Heart left ventricle (tissue), 16 donors: ENCODE results near the gene LUZP2. TPM values are rescaled to one million over a fixed set of nuclear protein-coding genes. Genes with fewer than 3 reads are reported as not detected.
A peak's percentile ranks its signal among the peaks of the same experiment; 100 is the strongest.

ENCODE experiments used
- ATAC-seq, 4 donors: fragments of 200-7000 bp; cut with Tn5 transposase; one replicate each; pipeline ENCODE4 v1.9.1; 2020 to 2022; ENCODE audit warnings: moderate library complexity in 4 of 4, mild to moderate bottlenecking in 3 of 4, moderate number of reproducible peaks in 1 of 4
- DNase-seq, 5 donors: peaks; one replicate each; pipeline ENCODE4 v3.0.0-alpha.2; 2020
- H3K27ac ChIP-seq, 12 donors: fragments of 200-600 bp; sonication (generic) in 4 of 12; one replicate each; pipeline versions ENCODE4 v1.5.0 to v1.8.0; 2016 to 2022; ENCODE audit warnings: mild to moderate bottlenecking in 2 of 12
- H3K27me3 ChIP-seq, 9 donors: fragments of 200-600 bp; sonication (generic) in 2 of 9; one replicate each; pipeline versions ENCODE4 v1.5.1 to v1.8.0; 2016 to 2022; ENCODE audit warnings: mild to moderate bottlenecking in 3 of 9
- H3K36me3 ChIP-seq, 9 donors: fragments of 200-600 bp; sonication (generic) in 2 of 9; one replicate each; pipeline versions ENCODE4 v1.5.0 to v1.8.0; 2018 to 2022; ENCODE audit warnings: mild to moderate bottlenecking in 2 of 9
- H3K4me1 ChIP-seq, 12 donors: fragments of 200-600 bp; sonication (generic) in 4 of 12; one replicate each; pipeline versions ENCODE4 v1.5.0 to v1.8.0; 2016 to 2022; ENCODE audit warnings: mild to moderate bottlenecking in 3 of 12
- H3K4me3 ChIP-seq, 12 donors: fragments of 200-600 bp; sonication (generic) in 4 of 12; one replicate each; pipeline versions ENCODE4 v1.5.0 to v1.8.0; 2017 to 2022; ENCODE audit warnings: mild to moderate bottlenecking in 9 of 12, moderate library complexity in 4 of 12
- H3K9me3 ChIP-seq, 12 donors: fragments of 200-600 bp; sonication (generic) in 4 of 12; one replicate each; pipeline versions ENCODE4 v1.5.0 to v1.8.0; 2016 to 2022; ENCODE audit warnings: mild to moderate bottlenecking in 1 of 12
- POLR2A ChIP-seq, 2 donors: fragments of 450-650 bp; IDR thresholded peaks; one replicate each; pipeline ENCODE4 v1.6.1; 2017; ENCODE audit warnings: antibody characterized with exemption in 2 of 2, mild to moderate bottlenecking in 2 of 2, moderate library complexity in 2 of 2
- WGBS, 4 donors: extraction: QIAGEN DNeasy Blood & Tissue Kit in 2 of 4; methylation state at CpG; one replicate each; pipeline versions ENCODE4 v1.1.5 to v1.1.7; 2013 to 2018; 5-methylcytosine and 5-hydroxymethylcytosine counted together
- intact Hi-C, 10 donors: fragments of 100-400 bp; cut with DNase I; formaldehyde crosslinking; loops; one replicate each; pipeline versions ENCODE4 v1.11.1 to v1.14.2; 2022
- polyA plus RNA-seq, 2 donors: library from polyadenylated mRNA; stranded (reverse); fragments of 200-250 nt; gene quantifications; one replicate each; pipeline ENCODE4 v1.2.3, GENCODE V29; 2013
- total RNA-seq, 9 donors: library from RNA; depleted of rRNA in 2 of 9; stranded (reverse); fragments of >200 nt in 2 of 9; fragmentation: NEBNext Ultra II Directional in 3 of 9; extraction: Animal tissue kit (Norgen Biotek cat#: 25700) in 3 of 9; gene quantifications; one replicate each; pipeline versions ENCODE4 v1.1.0 to v1.2.4, GENCODE V29; 2016 to 2023
- TF ChIP-seq, protein P1 (sequence below), 12 donors: fragments of 200-600 bp; sonication (generic) in 4 of 12; IDR thresholded peaks; one replicate each; pipeline versions ENCODE4 v1.5.0 to v1.8.0; 2018 to 2022; ENCODE audit warnings: antibody characterized with exemption in 12 of 12, mild to moderate bottlenecking in 5 of 12
- donor health status: ischemic (EF 13 %, LVEDD 7.1; RV severe dilation, severe dysfunction).
- donor health status: healthy with polysubstance abuse.
- donor health status: DM: no; HTN: yes; CAD: no.
- donor health status: DM: no; HTN: no; CAD: no.
- donor health status: ischemic (EF 25% LVEDD 6.9; RV normal size, moderate dysfunction).
- donor health status: ischemic (EF 25% LVEDD 5.7; RV mildly dilated, moderate dysfunction).
- donor health status: healthy.
- donor health status: DM: yes; HTN: yes; CAD: no.
- donor health status: ischemic (EF 35%, LVEDD 5.7; RV mildly dilated, moderate dysfunction).
- donor health status: nonischemic (EF 11% LVEDD 7.7; RV severe dilation, severe dysfunction).
- donor health status: DM: yes; HTN: yes; CAD: no.
- donor health status: PGD.
- donor health status: ischemic (EF 29% LVEDD 5.4; RV normal size, mild dysfunction).
- donor health status: nonischemic (EF 23%, LVEDD 6.1; RV moderate dilation, normal function).

Gene LUZP2
- total and polyA plus RNA-seq, 11 donors = 0.11 to 0.30 (median 0.17) TPM; not detected in 7

DNA sequence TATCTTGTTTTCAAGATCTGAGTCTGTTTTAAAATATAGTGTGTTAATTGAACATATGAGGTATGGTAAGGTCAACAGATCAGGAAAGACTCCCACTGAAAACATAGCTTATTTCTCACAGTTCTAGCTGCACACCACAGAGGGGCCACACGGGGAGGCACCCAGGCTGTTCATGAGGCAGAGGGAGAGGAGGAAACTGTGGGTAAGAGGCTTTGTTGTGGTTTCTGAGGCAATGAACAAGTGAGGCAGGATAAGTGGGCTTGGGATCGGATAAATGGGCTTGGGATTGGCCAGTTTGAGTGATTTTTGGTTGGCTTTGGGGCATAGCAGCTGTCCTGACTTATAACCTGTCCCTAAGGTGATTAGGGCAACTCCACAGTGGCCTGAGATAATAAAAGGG is 242.1 kb downstream of the LUZP2 start:
- no peak overlapping the region for H3K27ac ChIP-seq
- no peak for ATAC-seq
- intact Hi-C loops = no loop called here
- no peak overlapping the region for H3K4me3 ChIP-seq
- DNase-seq = no peak
- no peaks in the 10 kb centered on the region for H3K27me3 ChIP-seq
- WGBS, 4 donors = 67 to 89% (median 73%) methylated on average over 2 of the region's 2 CpGs
- no peaks in the 10 kb centered on the region for H3K9me3 ChIP-seq
- no peak for TF ChIP-seq POLR2A (IDR thresholded peaks at IDR 0.05)
- TF ChIP-seq, protein P1, sequence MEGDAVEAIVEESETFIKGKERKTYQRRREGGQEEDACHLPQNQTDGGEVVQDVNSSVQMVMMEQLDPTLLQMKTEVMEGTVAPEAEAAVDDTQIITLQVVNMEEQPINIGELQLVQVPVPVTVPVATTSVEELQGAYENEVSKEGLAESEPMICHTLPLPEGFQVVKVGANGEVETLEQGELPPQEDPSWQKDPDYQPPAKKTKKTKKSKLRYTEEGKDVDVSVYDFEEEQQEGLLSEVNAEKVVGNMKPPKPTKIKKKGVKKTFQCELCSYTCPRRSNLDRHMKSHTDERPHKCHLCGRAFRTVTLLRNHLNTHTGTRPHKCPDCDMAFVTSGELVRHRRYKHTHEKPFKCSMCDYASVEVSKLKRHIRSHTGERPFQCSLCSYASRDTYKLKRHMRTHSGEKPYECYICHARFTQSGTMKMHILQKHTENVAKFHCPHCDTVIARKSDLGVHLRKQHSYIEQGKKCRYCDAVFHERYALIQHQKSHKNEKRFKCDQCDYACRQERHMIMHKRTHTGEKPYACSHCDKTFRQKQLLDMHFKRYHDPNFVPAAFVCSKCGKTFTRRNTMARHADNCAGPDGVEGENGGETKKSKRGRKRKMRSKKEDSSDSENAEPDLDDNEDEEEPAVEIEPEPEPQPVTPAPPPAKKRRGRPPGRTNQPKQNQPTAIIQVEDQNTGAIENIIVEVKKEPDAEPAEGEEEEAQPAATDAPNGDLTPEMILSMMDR (IDR thresholded peaks at IDR 0.05) = no peak
- H3K4me1 ChIP-seq = no peaks in the 10 kb centered on the region
- H3K36me3 ChIP-seq = no peaks in the 10 kb centered on the region

DNA sequence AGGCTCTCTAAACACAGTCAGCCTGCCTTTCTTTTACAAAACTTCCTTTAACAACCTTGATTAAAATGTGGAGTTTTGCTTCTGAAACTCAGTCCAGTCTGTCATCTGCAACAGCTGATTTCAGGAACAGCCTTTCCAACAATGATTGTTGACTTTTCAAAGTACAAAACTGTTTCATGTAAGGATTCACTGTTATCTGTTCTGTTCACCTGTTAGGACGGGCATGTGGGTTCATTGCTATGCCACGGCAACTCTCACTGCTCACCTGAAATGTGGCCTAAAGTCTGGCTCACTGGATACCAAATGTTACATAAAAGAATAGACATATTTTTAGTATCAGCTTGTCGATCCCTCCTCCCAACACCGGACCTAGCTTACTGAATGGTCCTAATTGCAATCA is 242.8 kb downstream of the LUZP2 start:
- intact Hi-C loops = no loop called here
- DNase-seq = no peak
- H3K9me3 ChIP-seq = no peaks in the 10 kb centered on the region
- H3K36me3 ChIP-seq = no peaks in the 10 kb centered on the region
- 83 to 91% (median 89%) methylated on average over 4 of the region's 4 CpGs for WGBS, 4 donors
- ATAC-seq = no peak
- no peak overlapping the region for H3K4me3 ChIP-seq
- TF ChIP-seq, protein P1 (IDR thresholded peaks at IDR 0.05) = no peak
- TF ChIP-seq POLR2A (IDR thresholded peaks at IDR 0.05) = no peak
- no peaks in the 10 kb centered on the region for H3K27me3 ChIP-seq
- H3K4me1 ChIP-seq = no peaks in the 10 kb centered on the region
- no peak overlapping the region for H3K27ac ChIP-seq

DNA sequence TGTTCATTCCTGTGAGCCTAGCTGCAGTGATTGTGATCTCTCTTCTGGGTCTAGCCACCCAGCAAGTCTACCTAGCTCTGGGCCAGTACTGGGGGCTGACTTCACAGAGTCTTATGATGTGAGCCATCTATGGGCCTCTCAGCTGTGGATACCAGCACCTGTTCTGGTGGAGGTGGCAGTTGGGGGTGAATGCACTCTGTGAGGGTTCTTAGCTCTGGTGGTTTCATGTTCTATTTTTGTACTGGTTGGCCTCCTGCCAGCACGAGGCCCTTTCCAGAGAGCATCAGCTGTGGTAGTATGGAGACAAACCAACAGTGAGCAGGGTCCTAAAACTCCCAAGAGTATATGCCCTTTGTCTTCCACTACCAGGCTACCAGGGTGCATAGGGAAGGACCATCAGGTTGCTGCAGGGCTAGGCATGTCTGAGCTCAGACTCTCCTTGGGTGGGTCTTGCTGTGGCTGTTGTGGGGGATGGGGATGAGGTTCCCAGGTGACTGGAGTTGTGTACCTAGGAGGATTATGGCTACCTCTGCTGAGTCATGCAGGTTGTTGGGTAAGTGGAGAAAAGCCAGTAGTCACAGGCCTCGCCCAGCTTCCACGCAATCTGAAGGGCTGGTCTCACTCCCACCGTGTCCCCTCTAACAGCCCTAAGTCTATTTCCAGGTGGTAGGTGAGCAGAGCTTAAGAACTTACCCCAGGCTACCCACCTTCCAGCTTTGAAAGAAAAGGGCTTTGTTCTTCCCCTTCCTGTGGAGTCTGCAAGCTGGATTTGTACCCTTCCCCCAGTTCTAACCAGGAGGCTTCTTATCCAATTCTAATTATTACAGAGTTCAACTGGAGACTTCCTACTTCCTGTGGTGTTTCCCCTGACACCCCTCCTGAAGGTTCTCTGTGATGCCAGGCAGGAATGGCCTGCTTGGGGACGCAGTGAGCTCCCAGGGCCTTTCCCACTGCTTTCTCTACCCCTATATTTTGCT is 250.7 kb downstream of the LUZP2 start:
- peak in 1 of 5 donors; percentile 26 for DNase-seq
- no peak for TF ChIP-seq POLR2A (IDR thresholded peaks at IDR 0.05)
- TF ChIP-seq, protein P1 (IDR thresholded peaks at IDR 0.05) = no peak
- Histone ChIP-seq H3K4me1 (no peaks in the 10 kb centered on the region), H3K27me3 (no peaks in the 10 kb centered on the region), H3K4me3 (no peak overlapping the region), H3K36me3 (no peaks in the 10 kb centered on the region), H3K27ac (no peak overlapping the region), H3K9me3 (no peaks in the 10 kb centered on the region)
- ATAC-seq = no peak
- 73 to 83% (median 75%) methylated on average over 5 of the region's 5 CpGs for WGBS, 4 donors
- intact Hi-C loops = no loop called here

DNA sequence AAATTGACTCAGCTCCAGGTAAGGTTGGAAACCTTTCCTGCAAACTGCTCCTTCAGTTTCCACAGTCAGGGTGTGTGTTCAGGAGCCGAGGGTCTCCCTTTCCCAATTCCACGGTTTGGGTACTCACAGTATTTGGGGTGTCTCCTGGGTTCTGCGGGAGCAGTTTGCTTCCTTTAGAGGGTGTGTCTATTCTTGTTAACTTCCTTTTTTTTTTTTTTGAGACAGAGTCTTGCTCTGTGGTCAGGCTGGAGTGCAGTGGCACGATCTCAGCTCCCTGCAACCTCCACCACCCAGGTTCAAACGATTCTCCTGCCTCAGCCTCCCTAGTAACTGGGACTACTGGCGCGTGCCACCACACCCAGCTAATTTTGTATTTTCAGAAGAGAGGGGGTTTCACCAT is 251.4 kb downstream of the LUZP2 start:
- Histone ChIP-seq H3K36me3 (no peaks in the 10 kb centered on the region), H3K9me3 (no peaks in the 10 kb centered on the region), H3K4me3 (no peak overlapping the region), H3K4me1 (no peaks in the 10 kb centered on the region), H3K27me3 (no peaks in the 10 kb centered on the region), H3K27ac (no peak overlapping the region)
- intact Hi-C loops = no loop called here
- ATAC-seq (no peak), DNase-seq (no peak)
- TF ChIP-seq, protein P1 (IDR thresholded peaks at IDR 0.05) = no peak
- TF ChIP-seq POLR2A (IDR thresholded peaks at IDR 0.05) = no peak
- WGBS, 4 donors = 62 to 82% (median 74%) methylated on average over 7 of the region's 7 CpGs
